ENCODE results near the gene CADM1.

DNA sequence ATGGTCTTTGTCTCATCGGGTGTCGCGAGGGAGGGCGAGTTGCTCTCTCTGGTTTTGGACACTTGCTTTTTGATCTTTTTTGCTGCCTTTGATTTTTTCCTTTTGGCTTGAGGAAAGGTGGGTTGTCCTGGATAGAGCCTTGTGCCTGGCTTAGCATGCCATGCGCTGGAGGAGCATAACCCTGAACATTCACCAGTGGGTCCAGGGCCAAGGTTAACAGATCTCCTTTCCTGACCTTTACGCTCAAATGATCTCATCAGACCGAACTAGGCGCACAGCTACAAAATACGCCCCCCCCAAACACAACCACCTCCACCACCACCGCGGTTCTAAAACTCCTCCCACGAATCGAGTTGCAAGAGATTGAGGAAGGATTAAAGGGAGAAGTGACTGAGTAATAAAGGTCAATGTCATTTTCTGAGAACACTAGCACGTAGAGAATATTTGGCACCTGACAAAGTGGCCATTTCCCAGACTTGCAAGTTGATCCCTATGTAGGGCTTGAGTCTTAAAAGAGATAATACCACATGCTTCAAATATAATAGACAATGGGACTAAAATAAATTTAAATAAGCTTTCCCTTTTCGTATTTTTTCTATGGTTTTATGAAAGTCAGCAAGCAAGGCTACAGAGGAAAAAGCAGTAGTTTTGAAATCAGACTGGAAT lies 48.7 kb upstream of the CADM1 start:
- TF ChIP-seq, protein P1, sequence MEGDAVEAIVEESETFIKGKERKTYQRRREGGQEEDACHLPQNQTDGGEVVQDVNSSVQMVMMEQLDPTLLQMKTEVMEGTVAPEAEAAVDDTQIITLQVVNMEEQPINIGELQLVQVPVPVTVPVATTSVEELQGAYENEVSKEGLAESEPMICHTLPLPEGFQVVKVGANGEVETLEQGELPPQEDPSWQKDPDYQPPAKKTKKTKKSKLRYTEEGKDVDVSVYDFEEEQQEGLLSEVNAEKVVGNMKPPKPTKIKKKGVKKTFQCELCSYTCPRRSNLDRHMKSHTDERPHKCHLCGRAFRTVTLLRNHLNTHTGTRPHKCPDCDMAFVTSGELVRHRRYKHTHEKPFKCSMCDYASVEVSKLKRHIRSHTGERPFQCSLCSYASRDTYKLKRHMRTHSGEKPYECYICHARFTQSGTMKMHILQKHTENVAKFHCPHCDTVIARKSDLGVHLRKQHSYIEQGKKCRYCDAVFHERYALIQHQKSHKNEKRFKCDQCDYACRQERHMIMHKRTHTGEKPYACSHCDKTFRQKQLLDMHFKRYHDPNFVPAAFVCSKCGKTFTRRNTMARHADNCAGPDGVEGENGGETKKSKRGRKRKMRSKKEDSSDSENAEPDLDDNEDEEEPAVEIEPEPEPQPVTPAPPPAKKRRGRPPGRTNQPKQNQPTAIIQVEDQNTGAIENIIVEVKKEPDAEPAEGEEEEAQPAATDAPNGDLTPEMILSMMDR (IDR thresholded peaks at IDR 0.05 in 2 of 3, conservative IDR thresholded peaks at IDR 0.05 in 1 of 3; ENCODE audit: borderline replicate concordance in 1 of 3, insufficient read depth in 1 of 3, low read depth in 2 of 3, low read length in 2 of 3), result no peak
- no peak for TF ChIP-seq POLR2A (IDR thresholded peaks at IDR 0.05; ENCODE audit: borderline replicate concordance, extremely low read depth, insufficient read depth, insufficient read length)
- TF ChIP-seq ZNF274 (IDR thresholded peaks at IDR 0.05; ENCODE audit: low read depth, low read length), result no peak
- no peak for TF ChIP-seq EZH2 (IDR thresholded peaks at IDR 0.05)
- TF ChIP-seq, protein P2, sequence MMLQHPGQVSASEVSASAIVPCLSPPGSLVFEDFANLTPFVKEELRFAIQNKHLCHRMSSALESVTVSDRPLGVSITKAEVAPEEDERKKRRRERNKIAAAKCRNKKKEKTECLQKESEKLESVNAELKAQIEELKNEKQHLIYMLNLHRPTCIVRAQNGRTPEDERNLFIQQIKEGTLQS (IDR thresholded peaks at IDR 0.05), result no peak
- TF ChIP-seq POLR2AphosphoS5 (IDR thresholded peaks at IDR 0.05; ENCODE audit: low read depth, low read length), result no peak
- no peak for TF ChIP-seq SP1 (IDR thresholded peaks at IDR 0.05; ENCODE audit: low read depth)
- no peak for TF ChIP-seq TCF7L2 (IDR thresholded peaks at IDR 0.05; ENCODE audit: borderline replicate concordance, extremely low read depth, insufficient read depth, insufficient read length)

Measured in HCT116 (cell line).